AG04449 (cell line): ENCODE data around the gene SETDB2.

ENCODE experiments used
- CTCF ChIA-PET: fragments of 350-600 bp; formaldehyde crosslinking; extraction: SDS; loops from one replicate; lab custom pipeline; 2021; ENCODE audit warnings: antibody characterized with exemption; lab: Yijun Ruan, JAX
- POLR2A ChIA-PET: fragments of 400-600, 350-600 bp; formaldehyde crosslinking; extraction: SDS; loops from one replicate; lab custom pipeline; 2020; ENCODE audit warnings: antibody characterized with exemption, inconsistent platforms; lab: Yijun Ruan, JAX
- DNase-seq: peaks from one replicate; pipeline ENCODE4 v3.0.0-alpha.2; 2010; ENCODE audit warnings: low read depth, low spot score
- H3K4me3 ChIP-seq: 2 replicates; pipeline ENCODE4 v1.5.1; 2011; ENCODE audit warnings: low read depth, mild to moderate bottlenecking, control low read depth, low read length
- TF ChIP-seq, protein P1 (sequence below): IDR thresholded peaks from one replicate; pipeline ENCODE4 v1.5.1; 2011; ENCODE audit warnings: mild to moderate bottlenecking, moderate library complexity, low read length, control low read depth, inconsistent platforms; ENCODE audit not compliant: insufficient read depth; ENCODE audit errors: missing control alignments

Gene SETDB2

DNA sequence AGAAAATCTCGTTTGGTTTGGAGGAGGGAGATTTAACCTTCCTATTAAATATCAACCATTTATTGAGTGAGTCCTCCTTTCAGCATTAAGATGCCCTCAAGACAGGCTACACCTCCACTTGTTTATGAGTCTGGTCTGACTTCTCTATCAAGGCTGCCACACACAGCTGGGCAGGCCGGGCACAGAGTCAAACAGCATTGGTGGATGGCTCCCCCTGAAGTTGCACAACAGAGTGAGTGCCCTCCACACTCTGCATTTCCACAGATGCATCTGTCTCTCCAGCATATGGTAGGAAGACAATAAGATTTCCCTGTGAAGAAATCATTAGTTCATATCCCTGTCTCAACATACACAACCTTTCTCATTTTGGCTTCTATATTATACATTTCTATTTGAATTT is 83.0 kb downstream of the SETDB2 start:
- ChIA-PET POLR2A (no interaction called here), CTCF (no interaction called here)
- H3K4me3 ChIP-seq, result no peak overlapping the region
- TF ChIP-seq, protein P1, sequence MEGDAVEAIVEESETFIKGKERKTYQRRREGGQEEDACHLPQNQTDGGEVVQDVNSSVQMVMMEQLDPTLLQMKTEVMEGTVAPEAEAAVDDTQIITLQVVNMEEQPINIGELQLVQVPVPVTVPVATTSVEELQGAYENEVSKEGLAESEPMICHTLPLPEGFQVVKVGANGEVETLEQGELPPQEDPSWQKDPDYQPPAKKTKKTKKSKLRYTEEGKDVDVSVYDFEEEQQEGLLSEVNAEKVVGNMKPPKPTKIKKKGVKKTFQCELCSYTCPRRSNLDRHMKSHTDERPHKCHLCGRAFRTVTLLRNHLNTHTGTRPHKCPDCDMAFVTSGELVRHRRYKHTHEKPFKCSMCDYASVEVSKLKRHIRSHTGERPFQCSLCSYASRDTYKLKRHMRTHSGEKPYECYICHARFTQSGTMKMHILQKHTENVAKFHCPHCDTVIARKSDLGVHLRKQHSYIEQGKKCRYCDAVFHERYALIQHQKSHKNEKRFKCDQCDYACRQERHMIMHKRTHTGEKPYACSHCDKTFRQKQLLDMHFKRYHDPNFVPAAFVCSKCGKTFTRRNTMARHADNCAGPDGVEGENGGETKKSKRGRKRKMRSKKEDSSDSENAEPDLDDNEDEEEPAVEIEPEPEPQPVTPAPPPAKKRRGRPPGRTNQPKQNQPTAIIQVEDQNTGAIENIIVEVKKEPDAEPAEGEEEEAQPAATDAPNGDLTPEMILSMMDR, result no peak
- no peak for DNase-seq

DNA sequence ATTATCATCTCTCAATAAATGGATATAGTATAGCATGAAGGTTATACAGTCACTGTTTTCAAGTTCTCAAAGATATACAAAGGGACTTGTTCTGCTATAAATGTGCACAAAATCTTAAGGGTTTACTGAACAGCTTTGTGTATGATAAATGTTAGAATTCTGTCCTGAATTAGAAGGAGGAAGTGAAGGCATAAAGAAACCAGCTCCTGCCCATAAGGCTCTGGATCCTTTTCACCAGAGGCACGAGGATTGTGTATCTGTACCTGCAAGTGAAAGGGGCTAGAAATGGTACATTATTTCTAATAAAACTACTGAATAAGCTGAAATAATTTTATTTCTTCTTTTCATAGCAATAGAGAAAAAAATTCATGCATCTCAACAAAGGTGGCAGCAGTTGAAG is 84.1 kb downstream of the SETDB2 start:
- POLR2A ChIA-PET, result no interaction called here
- H3K4me3 ChIP-seq, result no peak overlapping the region
- CTCF ChIA-PET, result interaction anchor here (0.9 to 1.2 kb wide), 2 partner anchors 9 to 10 kb away, joined by 3 read pairs; no protein-coding TSS in a partner anchor
- TF ChIP-seq, protein P1, result no peak
- DNase-seq, result no peak

DNA sequence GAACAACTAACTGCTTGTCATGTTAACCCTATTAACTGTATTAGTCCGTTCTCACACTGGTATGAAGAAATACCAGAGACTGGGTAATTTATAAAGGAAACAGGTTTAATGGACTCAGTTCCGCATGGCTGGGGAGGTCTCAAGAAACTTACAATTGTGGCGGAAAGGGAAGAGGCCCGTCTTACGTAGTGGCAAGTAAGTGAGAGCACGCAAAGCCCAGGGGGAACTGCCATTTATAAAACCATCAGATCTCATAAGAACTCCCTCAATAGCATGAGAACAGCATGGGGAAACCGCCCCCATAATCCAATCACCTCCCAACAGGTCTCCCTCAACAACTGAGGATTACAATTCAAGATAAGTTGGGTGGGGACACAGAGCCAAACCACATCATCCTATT is 86.4 kb downstream of the SETDB2 start:
- no peak overlapping the region for H3K4me3 ChIP-seq
- ChIA-PET CTCF (no interaction called here), POLR2A (no interaction called here)
- DNase-seq, result no peak
- TF ChIP-seq, protein P1, result no peak

DNA sequence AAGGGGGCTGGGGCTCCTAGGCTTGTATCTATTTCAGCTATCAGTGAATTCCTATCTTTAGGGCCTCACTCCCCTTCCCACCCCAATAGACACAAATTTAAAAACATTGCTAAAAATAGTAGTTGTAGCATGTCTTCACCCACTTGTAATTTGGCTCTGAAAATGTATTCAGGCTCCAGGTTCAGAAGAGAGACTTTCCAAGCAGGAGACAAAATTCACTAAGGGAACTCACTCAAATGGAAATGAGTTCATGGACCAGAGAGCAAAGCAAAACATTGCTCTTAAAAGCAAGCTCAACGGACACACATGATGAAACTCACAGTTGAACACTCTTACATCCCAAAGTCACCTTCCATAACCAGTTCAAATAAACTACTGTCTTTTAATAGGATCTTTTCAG is 88.5 kb downstream of the SETDB2 start:
- ChIA-PET CTCF (interaction anchor here (1.2 kb wide), 1 partner anchor 16 kb away, joined by 3 read pairs; no protein-coding TSS in a partner anchor), POLR2A (no interaction called here)
- TF ChIP-seq, protein P1, result no peak
- no peak for DNase-seq
- no peak overlapping the region for H3K4me3 ChIP-seq

DNA sequence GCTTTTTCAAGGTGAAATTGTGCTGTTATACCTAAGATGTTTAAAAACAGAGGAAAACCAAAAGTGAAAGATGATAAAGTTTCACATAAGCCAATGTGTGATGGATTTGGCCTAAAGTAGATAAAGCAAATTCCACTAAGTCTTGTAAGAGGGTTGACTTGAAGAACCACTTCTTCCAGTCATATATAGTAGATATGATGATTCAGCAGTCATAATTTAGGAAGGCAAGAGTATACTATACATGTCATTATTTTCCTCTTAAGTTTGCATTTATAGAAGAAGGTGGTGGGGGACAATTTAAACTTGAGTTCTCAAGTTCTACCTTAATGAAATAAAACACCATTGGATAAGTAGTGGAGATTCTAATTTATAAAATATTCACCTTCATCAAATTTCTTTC is 88.9 kb downstream of the SETDB2 start:
- ChIA-PET CTCF (interaction anchor here (1.2 kb wide), 1 partner anchor 17 kb away, joined by 3 read pairs; no protein-coding TSS in a partner anchor), POLR2A (no interaction called here)
- TF ChIP-seq, protein P1, result no peak
- H3K4me3 ChIP-seq, result no peak overlapping the region
- DNase-seq, result no peak

DNA sequence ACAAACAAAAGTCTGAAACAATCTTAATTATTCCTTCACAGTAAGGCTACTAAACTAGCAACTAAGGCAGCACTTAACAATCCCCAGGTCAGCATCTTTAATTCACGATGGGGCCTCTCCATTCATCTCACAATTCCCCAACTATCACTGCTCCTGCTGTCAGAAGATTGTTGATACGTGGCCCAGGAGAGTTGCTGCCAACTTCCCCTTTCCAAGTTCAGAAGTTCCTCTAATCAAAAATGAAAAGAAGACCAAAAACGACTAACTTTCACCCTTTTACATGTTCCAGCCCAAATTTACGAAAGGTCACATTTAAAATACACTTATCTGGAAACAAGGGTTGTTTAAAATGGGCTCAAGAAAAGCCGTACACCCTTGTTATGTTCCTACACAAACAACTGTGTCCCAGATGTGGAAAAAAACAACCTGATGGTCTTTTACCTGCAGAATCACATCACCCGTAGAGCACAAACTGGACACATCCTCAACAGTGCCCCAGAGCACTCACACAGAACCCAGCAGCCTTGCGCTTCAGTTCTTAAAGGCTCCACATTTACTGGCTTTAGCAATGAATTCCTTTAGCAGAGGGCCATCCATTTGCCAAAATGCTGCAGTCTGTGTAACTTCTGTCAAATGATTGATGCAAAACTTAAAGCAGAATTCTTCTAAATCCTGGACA is 89.7 kb downstream of the SETDB2 start:
- ChIA-PET POLR2A (no interaction called here), CTCF (no interaction called here)
- H3K4me3 ChIP-seq, result no peak overlapping the region
- TF ChIP-seq, protein P1, result no peak
- DNase-seq, result no peak
